ENCODE data around the gene NPC1. TPM values are rescaled to one million over a fixed set of nuclear protein-coding genes. Genes with fewer than 3 reads are reported as not detected.

NPC1 gene
- total and polyA plus RNA-seq, 11 donors, result 7.8 to 42.7 (median 16.8) TPM

DNA sequence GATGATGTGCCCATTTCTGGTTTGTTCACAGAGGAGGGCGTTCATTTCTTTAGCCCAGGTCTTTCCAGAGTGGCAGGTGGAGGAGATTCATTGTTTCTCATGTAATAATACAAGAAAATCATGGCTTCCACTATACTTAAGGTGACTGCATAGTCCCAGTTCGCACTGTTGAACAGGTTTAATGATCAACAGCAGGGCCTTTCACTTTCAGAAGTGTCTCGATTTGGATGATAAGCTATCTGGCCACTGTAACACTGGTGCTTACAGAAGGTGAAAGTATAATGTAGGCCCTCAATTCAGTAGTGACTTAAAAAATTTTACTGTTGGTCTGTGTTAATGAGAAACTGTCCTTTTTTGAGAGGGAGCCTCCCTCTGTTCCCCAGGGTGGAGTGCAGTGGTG is 81.6 kb downstream of the NPC1 start:
- H3K4me1 ChIP-seq, result peaks cover 0 to 29% (median 23%) of the 10 kb centered on the region in 12 donors
- no peak overlapping the region for H3K27ac ChIP-seq
- H3K36me3 ChIP-seq, result peaks cover 0 to 37% (median 29%) of the 10 kb centered on the region in 9 donors
- ATAC-seq (no peak), DNase-seq (no peak)
- peak overlapping the region in 8 of 12 donors; percentile 83 to 99 (median 98) for H3K4me3 ChIP-seq
- 79 to 89% (median 83%) methylated on average over 3 of the region's 3 CpGs for WGBS, 4 donors
- TF ChIP-seq, protein P1, sequence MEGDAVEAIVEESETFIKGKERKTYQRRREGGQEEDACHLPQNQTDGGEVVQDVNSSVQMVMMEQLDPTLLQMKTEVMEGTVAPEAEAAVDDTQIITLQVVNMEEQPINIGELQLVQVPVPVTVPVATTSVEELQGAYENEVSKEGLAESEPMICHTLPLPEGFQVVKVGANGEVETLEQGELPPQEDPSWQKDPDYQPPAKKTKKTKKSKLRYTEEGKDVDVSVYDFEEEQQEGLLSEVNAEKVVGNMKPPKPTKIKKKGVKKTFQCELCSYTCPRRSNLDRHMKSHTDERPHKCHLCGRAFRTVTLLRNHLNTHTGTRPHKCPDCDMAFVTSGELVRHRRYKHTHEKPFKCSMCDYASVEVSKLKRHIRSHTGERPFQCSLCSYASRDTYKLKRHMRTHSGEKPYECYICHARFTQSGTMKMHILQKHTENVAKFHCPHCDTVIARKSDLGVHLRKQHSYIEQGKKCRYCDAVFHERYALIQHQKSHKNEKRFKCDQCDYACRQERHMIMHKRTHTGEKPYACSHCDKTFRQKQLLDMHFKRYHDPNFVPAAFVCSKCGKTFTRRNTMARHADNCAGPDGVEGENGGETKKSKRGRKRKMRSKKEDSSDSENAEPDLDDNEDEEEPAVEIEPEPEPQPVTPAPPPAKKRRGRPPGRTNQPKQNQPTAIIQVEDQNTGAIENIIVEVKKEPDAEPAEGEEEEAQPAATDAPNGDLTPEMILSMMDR (IDR thresholded peaks at IDR 0.05), result no peak
- intact Hi-C loops (cut with DNase I), result loop anchor here in 8 of 10 donors (5.0 to 10.0 kb wide), 5 partner anchors 52 to 370 kb away; partner anchors contain the start of genes NPC1 (in 3 of the 8), RIOK3 (in 2 of the 8) and CABLES1 (in 1 of the 8)
- no peaks in the 10 kb centered on the region for H3K9me3 ChIP-seq
- no peaks in the 10 kb centered on the region for H3K27me3 ChIP-seq

DNA sequence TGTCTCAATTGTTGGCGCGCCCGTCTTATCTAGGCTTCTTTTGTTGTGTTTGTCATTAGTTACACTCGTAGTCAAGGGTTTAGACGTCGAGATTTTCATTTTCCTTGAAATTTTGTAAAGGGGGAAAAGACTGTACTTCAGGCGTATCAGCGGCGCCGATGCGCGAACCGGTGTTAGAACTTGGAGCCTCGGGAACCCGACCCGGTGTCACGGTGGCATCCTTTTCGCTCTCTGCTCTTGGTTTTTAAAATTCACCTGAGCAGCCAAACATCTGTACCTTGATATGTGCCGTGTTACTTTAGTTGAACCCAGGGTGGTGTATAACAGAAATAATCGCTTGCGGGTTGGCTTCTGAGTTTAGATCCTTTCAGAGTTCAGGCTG is 82.4 kb downstream of the NPC1 start:
- Histone ChIP-seq H3K27me3 (no peaks in the 10 kb centered on the region), H3K9me3 (no peaks in the 10 kb centered on the region), H3K36me3 (peaks cover 0 to 29% (median 22%) of the 10 kb centered on the region in 9 donors), H3K27ac (peak overlapping the region in 10 of 12 donors; percentile 85 to 96 (median 90)), H3K4me3 (peak overlapping the region; percentile 81 to 100 (median 98)), H3K4me1 (peaks cover 0 to 36% (median 23%) of the 10 kb centered on the region in 12 donors)
- DNase-seq (no peak), ATAC-seq (no peak)
- TF ChIP-seq POLR2A (IDR thresholded peaks at IDR 0.05), result no peak
- TF ChIP-seq, protein P1 (IDR thresholded peaks at IDR 0.05), result no peak
- intact Hi-C loops (cut with DNase I), result loop anchor here in 8 of 10 donors (1.0 to 10.0 kb wide), 8 partner anchors 51 to 369 kb away; partner anchors contain the start of genes NPC1 (in 5 of the 8), RIOK3 (in 3 of the 8) and CABLES1 (in 1 of the 8)
- 2 to 6% (median 4%) methylated on average over 21 of the region's 21 CpGs for WGBS, 4 donors

DNA sequence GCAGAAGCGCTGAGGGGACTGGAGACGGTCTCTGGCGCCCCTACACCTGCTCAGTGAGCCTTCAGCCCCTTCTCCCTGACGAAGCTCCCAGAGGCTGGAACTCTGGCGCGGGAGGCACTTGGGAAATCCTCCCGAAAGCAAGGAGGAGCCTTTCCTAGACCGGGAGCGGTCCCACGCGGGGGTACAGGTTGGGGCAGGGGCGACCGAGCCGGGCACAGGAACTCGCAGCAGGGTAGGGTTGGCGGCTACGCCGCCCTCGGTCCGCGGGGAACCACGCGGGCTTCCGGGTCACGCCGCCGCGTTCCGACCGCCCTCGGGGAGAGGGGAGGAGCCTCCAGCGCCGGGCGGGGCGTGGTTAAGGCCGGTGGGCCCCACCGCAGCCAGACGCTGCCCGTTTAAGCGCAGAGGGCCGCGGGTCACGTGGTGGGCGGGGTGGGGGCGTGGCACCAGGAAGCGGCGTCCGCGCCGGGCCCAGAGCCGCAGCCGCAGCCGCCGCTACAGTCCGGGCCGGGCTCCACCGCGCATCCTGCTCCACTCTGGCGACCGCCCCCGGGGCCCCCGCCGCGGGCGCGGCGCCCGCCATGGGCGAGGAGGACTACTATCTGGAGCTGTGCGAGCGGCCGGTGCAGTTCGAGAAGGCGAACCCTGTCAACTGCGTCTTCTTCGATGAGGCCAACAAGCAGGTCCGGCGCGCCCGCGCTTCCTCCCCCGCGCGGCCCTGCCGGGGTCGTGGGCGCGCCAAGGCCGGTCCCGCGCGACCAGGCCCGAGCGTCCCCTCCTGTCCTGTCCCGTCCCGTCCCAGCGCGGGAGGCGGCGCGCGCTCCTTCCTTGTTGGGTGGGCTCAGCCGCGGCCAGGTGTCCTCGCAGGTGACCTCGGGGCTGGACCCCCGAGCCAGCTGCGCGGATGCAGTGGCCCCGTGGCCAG is 83.0 kb downstream of the NPC1 start, which contains the start of gene RMC1:
RMC1 (plus strand) TSS at position 474 of the 925 bp plus-strand sequence; CDS start at position 582, 108 bp downstream.
- Histone ChIP-seq H3K27ac (peak within 1 kb of the TSS; percentile 82 to 96 (median 90)), H3K4me3 (peak within 1 kb of the TSS; percentile 81 to 100 (median 98)), H3K4me1 (peaks cover 0 to 43% (median 23%) of the 10 kb centered on the region in 12 donors), H3K9me3 (no peaks in the 10 kb centered on the region), H3K36me3 (peaks cover 0 to 23% (median 16%) of the 10 kb centered on the region in 9 donors), H3K27me3 (no peaks in the 10 kb centered on the region)
- TF ChIP-seq, protein P1 (IDR thresholded peaks at IDR 0.05), result peak in 5 of 12 donors; percentile 8 to 41 (median 30)
- peak; percentile 24 to 87 for TF ChIP-seq POLR2A (IDR thresholded peaks at IDR 0.05)
- intact Hi-C loops (cut with DNase I), result loop anchor here in 8 of 10 donors (1.0 to 10.0 kb wide), 8 partner anchors 50 to 368 kb away; partner anchors contain the start of genes NPC1 (in 5 of the 8), RIOK3 (in 3 of the 8) and CABLES1 (in 1 of the 8)
- WGBS, 4 donors, result 0% methylated on average over 54 to 110 of the region's 110 CpGs
- ATAC-seq, result peak; percentile 98 to 99 (median 98)
- peak; percentile 97 to 99 (median 98) for DNase-seq
